NCI-H2107 (cell line): ENCODE data around the gene NRIP1.

ENCODE experiments used
- DNase-seq: peaks from one replicate; lab custom pipeline; 2025; lab: John Stamatoyannopoulos, UW

Gene NRIP1

GRCh38 chr21:14916676-14917141 lies 148.1 kb downstream of the NRIP1 start:
- no peak for DNase-seq

GRCh38 chr21:14913638-14914037 lies 151.2 kb downstream of the NRIP1 start:
- no peak for DNase-seq

GRCh38 chr21:14911351-14911750 lies 153.4 kb downstream of the NRIP1 start:
- no peak for DNase-seq
